K562 treated with DMSO at 1 percent for 4 hours (cell line): ENCODE results near the gene ICA1L. TPM values are rescaled to one million over a fixed set of nuclear protein-coding genes. Genes with fewer than 3 reads are reported as not detected.

Experiments
- total RNA-seq: library from RNA; unstranded; fragments of 300-600 nt; gene quantifications from 2 replicates; pipeline ENCODE4 v1.2.3, GENCODE V29; 2022; ENCODE audit not compliant: insufficient read depth

ICA1L gene
- total RNA-seq: 0.11 and 0.54 TPM in 2 replicates

GRCh38 chr2:202871300-202872141 lies at the start of gene ICA1L:
ICA1L (minus strand) TSS chr2:202871766; CDS start chr2:202829009, 42,757 bp downstream.

GRCh38 chr2:202911512-202912341 lies 40.2 kb upstream of the ICA1L start, which contains the start of the genes CARF and WDR12:
CARF (plus strand) TSS chr2:202912275; CDS start chr2:202941903, 29,628 bp downstream.
WDR12 (minus strand) TSS chr2:202911673; CDS start chr2:202911476, 197 bp downstream.

Other genes with a start within 250 kb of the ICA1L start
- gene FAM117B, start 236.8 kb downstream of the ICA1L start, total RNA-seq: 2.3 and 2.7 TPM in 2 replicates
- gene WDR12, start 39.9 kb upstream of the ICA1L start, total RNA-seq: 7.7 and 16.6 TPM in 2 replicates
- 0.79 and 2.2 TPM in 2 replicates for gene CARF, start 40.5 kb upstream of the ICA1L start, total RNA-seq
- gene NBEAL1, start 143.1 kb upstream of the ICA1L start, total RNA-seq: 3.8 and 4.0 TPM in 2 replicates